Activated CD8-positive, alpha-beta memory T cell treated with anti-CD3 and anti-CD28 coated beads, Interleukin-2, amount 50 U/mL, for 24 hours (primary cell): ENCODE results near the gene LLPH.

ENCODE experiments used
- DNase-seq: peaks from one replicate; pipeline ENCODE4 v3.0.0-alpha.2; 2020; ENCODE audit errors: extremely low read depth

Gene LLPH

GRCh38 chr12:66142826-66143225 is 12.3 kb upstream of the LLPH start:
- no peak for DNase-seq

- DNase-seq, result no peak
Observed at GRCh38 chr12:66141299-66141698, 10.7 kb upstream of the LLPH start.

- no peak for DNase-seq
Observed at GRCh38 chr12:66140731-66141130, 10.2 kb upstream of the LLPH start.

- DNase-seq, result no peak
Observed at GRCh38 chr12:66139328-66139727, 8.8 kb upstream of the LLPH start.

DNA sequence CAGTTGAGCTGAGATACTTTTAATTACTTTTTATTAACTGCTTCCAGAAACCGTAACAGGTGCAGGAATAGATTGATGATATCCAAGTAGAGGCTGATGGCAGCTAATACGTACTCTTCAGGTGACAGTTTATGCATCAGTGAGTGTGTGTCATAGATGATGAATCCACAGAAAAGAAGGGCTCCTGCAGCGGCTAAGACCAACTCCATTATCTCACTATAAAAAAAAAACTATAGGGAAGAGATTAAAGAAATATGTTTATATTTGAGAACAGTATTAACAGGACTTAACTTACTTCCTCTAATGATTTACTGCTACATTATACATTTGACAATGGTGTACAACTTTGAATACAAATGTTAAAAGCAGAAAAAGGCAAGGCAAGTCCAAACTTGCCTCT is 7.4 kb upstream of the LLPH start:
- DNase-seq, result no peak

GRCh38 chr12:66132408-66132807 is 1.9 kb upstream of the LLPH start:
- DNase-seq, result no peak

DNA sequence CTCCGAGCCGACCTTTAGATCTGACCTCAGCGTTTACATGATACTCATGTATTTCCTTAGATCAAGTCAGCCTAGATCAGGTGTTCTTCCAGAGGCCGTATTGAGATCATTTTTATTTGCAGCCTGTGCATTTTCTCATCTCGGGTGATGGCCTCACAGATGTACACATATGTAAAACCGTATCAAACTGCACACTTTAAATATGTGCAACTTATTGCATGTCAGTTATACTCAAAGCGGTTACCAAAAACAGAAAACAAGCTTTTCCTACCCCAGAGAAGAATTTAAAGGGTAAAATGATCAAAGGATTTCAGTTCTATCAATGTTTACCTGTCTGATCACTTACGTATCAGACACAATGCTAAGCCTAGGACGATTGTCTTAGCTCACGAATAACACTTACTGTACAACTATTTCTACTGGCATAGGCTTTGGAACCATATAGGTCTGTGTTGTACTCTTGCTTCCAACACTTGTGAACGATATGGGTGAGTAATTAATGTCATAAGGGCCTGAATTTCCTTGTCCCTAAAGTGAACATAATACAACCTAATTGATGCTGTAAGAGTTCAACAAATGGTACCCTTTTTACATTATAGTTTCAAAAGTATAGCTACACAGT is 628 bp upstream of the LLPH start:
- no peak for DNase-seq

GRCh38 chr12:66129934-66130266 is 650 bp downstream of the LLPH start:
- no peak for DNase-seq

DNA sequence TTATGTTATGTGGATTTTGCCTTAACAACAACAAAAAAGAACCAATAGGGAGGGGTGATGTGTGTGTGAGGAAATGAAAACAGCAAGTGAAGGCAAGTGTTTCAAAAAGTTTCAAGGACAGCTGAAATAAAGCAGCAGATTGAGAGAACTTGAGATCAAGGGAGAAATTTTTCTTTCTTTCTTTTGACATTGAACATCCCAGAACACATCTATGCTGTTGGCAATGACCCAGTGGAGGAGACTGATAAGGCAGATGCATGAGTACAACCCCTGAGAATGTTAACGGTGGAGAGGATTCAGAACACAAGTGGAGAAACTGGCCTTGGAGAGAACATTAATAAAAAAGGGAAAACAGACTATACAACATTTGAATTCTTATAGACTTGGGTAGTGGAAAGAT is 2.9 kb downstream of the LLPH start:
- DNase-seq, result no peak

- no peak for DNase-seq
Observed at GRCh38 chr12:66120477-66120876, 10.1 kb downstream of the LLPH start.

DNA sequence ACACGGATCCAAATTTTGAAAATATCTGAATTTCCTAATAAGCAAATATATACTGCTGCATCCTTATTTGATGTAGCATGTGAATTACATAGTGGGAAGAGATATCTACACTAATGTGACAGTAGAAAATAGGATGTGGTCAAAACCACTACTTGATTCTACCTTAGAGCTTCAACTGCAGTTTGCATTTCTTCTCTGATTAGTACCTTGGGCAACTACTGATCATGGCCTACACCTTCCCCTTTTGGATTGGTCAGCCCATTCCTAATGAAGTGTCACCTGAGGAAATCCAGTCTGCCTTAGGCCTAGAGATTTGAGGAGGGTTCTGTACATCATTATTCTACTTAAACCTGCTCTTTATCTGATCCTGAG is 10.7 kb downstream of the LLPH start:
- DNase-seq, result no peak

GRCh38 chr12:66119229-66119869 is 11.2 kb downstream of the LLPH start:
- DNase-seq, result no peak

DNA sequence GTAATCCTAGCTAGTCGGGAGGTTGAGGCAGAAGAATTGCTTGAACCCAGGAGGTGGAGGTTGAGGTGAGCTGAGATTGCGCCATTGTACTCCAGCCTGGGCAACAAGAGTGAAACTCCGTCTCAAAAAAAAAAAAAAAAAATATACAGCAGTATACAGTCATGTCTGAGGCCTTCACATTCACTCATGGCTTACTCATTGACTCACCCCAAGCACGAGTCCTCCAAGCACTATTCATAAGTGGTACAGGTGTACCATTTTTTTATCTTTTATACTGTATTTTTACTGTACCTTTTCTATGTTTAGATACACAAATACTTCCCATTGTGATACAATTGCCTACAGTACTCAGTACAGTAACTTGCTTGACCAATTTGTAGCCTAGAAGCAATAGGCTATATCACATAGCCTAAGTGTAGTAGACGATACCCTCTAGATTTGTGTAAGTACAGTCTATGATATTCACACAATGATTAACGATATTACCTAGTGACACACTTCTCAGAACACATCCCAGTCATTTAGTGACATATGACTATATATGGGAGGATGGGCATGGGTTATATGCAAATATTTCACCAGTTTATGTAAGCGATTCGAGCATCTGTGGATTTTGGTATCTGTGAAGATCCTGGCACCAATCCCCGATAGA is 12.2 kb downstream of the LLPH start:
- no peak for DNase-seq

GRCh38 chr12:66117242-66117641 is 13.3 kb downstream of the LLPH start:
- DNase-seq, result no peak

DNA sequence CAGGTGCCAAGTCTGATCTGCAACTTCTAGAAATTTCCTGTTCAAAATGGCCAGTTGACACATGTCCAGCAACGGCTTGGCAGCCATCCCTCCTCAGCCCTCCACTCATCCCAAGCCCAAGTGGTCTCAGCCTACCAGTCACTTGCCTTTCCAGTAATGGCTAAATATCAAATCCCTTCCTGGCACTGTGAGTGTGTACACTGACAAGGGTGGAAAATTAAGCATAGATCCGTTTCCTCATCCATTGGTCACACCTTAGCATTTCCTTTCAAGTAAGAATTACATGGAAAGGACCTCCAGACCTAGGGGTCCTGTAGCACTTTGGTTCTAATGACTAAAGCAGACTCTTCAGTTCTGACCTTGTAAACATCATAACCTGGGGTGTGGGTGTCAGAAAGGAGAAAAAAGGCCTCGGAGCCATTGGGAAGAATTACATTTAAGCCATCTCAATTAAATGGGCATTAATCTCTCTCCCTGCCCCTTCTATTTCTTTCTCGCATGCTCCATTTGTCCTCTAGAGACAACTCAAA is 15.4 kb downstream of the LLPH start:
- no peak for DNase-seq

DNA sequence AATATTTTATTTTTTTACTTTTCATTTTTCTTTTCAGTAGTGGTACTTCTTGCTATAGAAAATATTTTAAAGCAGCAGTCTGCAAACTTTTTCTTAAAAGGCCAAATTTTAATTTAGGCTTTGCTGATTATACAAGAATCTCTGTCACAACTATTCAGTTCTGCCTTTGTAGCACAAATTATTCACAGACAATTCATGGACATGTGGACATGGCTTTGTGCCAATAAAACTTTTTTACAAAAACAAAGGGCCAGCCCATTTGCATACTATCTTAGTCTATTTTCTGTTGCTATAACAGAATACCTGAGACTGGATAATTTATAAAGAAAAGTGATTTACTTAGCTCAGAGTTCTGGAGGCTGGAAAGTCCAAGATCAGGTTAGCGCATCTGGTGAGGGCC is 17.1 kb downstream of the LLPH start:
- no peak for DNase-seq

DNA sequence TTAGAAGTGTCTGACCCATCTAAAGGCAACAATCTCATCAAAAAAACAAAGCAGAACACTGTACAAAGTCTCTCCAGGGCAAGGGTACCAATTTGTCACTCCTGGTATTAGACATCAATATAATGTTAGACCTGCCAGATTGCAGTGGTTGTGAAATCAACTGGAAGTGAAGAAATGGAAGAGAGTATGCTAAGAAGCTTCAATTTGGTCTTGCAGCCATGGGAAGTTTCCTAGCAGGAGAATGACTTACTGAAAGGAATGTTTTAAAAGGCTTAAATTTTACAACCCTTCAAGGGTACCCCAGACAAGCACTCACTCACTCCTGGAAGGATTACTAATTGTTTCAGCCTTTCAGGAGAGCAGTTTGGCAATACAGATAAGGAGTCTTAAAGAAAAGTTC is 18.9 kb downstream of the LLPH start:
- DNase-seq, result no peak

DNA sequence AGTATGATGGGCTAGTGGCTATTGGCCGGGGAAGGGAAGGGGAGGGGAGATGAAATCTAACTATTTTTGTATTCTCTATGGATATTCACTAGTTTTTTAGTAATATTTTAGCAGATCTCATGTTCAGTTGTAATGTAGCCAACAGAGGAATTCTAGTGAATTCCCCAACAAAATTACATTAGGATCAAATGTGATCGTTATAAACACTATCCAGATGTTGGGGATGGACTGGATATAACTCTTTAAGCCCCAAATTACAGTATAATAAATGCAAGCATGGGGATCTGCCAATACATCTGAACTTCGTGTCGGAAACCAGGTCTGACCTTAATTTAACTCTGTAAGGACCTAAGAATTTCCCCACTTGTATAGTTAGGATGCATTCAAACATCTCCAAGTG is 21.5 kb downstream of the LLPH start:
- no peak for DNase-seq

DNA sequence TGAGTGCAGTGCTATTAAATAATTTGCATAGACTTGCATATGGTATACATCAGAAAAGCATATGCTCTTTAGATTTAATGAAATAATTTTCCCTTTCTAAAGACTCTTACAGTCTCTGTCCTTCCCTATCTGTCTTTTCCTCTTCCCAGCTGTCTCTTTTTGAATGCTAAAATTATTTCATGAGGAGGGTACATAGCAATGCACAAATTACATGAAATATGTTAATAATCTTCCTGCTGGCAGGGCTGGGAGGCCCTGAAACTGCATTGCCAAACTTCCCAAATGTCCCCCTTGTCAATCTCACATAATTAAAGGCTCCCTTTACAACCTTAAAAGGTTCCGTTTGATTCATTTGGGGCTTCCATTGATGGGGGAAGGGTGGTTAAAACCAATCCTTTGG is 22.2 kb downstream of the LLPH start:
- no peak for DNase-seq

DNA sequence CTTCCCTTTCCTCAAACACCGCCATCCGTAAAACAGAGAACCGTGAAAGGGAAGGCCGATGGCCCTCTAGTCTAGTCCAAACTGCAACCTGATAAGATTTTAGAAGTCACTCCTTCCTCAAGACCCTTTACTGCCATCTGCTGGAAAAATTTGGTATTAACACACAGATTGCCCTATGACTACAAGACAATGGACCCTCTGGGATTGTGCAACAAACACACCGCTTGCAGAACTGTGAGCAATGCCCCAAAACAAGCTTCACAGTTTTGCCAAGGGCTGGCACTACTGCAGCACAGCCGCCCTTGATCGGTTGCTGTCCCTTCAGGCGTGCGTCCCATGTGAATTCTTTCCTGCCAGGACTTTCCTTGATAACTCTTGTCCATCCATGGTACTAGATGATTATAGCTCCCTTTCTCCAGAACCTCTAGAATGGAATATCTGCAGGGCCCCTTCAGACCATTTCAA is 23.1 kb downstream of the LLPH start:
- no peak for DNase-seq

- DNase-seq, result no peak
Observed at GRCh38 chr12:66103016-66103913, 27.3 kb downstream of the LLPH start.

DNA sequence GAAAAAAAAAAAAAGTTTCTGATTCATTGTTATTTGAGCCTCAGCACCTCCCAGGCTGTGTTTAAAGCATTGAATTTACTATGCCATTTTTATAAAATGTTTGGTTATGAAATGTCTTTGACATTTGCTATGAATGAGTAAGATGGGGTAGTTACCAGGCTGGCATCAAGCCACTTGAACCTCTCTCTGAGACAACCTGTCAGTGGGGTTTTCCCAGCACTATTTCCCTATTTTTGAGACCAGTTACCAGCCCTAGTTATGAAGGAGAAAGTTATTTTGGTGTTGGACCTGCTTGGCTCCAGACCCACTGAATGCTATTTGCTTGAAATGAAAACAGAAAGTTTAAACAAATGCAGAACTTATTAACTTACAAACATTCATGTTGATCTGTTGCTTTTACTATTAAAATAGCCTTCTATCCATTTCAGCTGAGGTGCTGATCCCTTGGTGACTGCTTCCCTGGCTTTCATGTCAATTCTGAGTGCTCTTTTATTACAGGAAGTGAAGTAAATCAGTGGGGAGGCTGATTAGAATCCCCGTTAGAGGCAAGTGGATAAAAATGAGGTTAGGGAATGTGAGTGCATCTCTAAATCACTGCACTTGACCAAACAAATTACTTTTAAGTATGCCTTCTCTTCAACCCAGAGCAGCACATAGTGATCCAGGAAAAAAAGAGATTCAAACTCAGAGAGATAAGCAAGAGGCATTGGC is 37.8 kb downstream of the LLPH start:
- DNase-seq, result no peak
